Trophoblast cell (in vitro differentiated cells and primary cell): ENCODE results near the gene CLDN9. TPM values are rescaled to one million over a fixed set of nuclear protein-coding genes. Genes with fewer than 3 reads are reported as not detected.

Experiments
- DNase-seq, 2 donors: peaks; one replicate each; pipeline ENCODE4 v3.0.0-alpha.2; 2016
- H2AFZ ChIP-seq: 2 replicates; pipeline ENCODE4 v1.6.1; 2013; ENCODE audit warnings: low read length, moderate library complexity, mild to moderate bottlenecking; ENCODE audit not compliant: insufficient read depth, poor library complexity
- H2AK5ac ChIP-seq: 2 replicates; pipeline ENCODE4 v1.6.1; 2013; ENCODE audit warnings: mild to moderate bottlenecking, low read length
- H2BK120ac ChIP-seq: 2 replicates; pipeline ENCODE4 v1.6.1; 2013; ENCODE audit warnings: low read length, mild to moderate bottlenecking, moderate library complexity; ENCODE audit not compliant: insufficient read depth, poor library complexity
- H2BK12ac ChIP-seq: 2 replicates; pipeline ENCODE4 v1.6.1; 2013; ENCODE audit warnings: mild to moderate bottlenecking, low read length, moderate library complexity
- H2BK5ac ChIP-seq: 2 replicates; pipeline ENCODE4 v1.6.1; 2013; ENCODE audit warnings: low read length, low read depth, moderate library complexity, mild to moderate bottlenecking; ENCODE audit not compliant: poor library complexity
- H3K14ac ChIP-seq: 2 replicates; pipeline ENCODE4 v1.6.1; 2013; ENCODE audit warnings: mild to moderate bottlenecking, low read length
- H3K18ac ChIP-seq: 2 replicates; pipeline ENCODE4 v1.6.1; 2013; ENCODE audit warnings: mild to moderate bottlenecking, low read length
- H3K23ac ChIP-seq: 2 replicates; pipeline ENCODE4 v1.6.1; 2013; ENCODE audit warnings: low read length
- H3K27ac ChIP-seq: 2 replicates; pipeline ENCODE4 v1.5.1; 2013; ENCODE audit warnings: low read depth, mild to moderate bottlenecking, inconsistent platforms, low read length, moderate library complexity
- H3K27me3 ChIP-seq: 2 replicates; pipeline ENCODE4 v1.6.1; 2013; ENCODE audit warnings: inconsistent platforms, mild to moderate bottlenecking, low read length, moderate library complexity; ENCODE audit not compliant: insufficient read depth
- H3K36me3 ChIP-seq, 2 experiments: 1 replicate in 1 of 2; 2 replicates in 1 of 2; pipeline ENCODE4 v1.6.1; 2013; ENCODE audit warnings: low read length in 2 of 2, mild to moderate bottlenecking in 2 of 2, moderate library complexity in 1 of 2; ENCODE audit not compliant: insufficient read depth in 2 of 2, control insufficient read depth in 1 of 2
- H3K4ac ChIP-seq: 2 replicates; pipeline ENCODE4 v1.6.1; 2013; ENCODE audit warnings: low read depth, mild to moderate bottlenecking, low read length, moderate library complexity
- H3K4me1 ChIP-seq, 2 experiments: 1 replicate in 1 of 2; 2 replicates in 1 of 2; pipeline ENCODE4 v1.6.1; 2013; ENCODE audit warnings: low read length in 2 of 2, mild to moderate bottlenecking in 2 of 2, moderate library complexity in 1 of 2; ENCODE audit not compliant: insufficient read depth in 2 of 2, control insufficient read depth in 1 of 2
- H3K4me2 ChIP-seq: 2 replicates; pipeline ENCODE4 v1.6.1; 2013; ENCODE audit warnings: inconsistent platforms, mild to moderate bottlenecking, low read length, moderate library complexity
- H3K4me3 ChIP-seq: 2 replicates; pipeline ENCODE4 v1.5.1; 2013; ENCODE audit warnings: mild to moderate bottlenecking, low read depth, low read length, inconsistent platforms
- H3K79me1 ChIP-seq: one replicate; pipeline ENCODE4 v1.6.1; 2013; ENCODE audit warnings: low read length
- H3K79me2 ChIP-seq: 2 replicates; pipeline ENCODE4 v1.6.1; 2013; ENCODE audit warnings: low read length, mild to moderate bottlenecking; ENCODE audit not compliant: control insufficient read depth, insufficient read depth, poor library complexity
- H3K9ac ChIP-seq: 2 replicates; pipeline ENCODE4 v1.6.1; 2013; ENCODE audit warnings: mild to moderate bottlenecking, low read length
- H3K9me3 ChIP-seq: 2 replicates; pipeline ENCODE4 v1.6.1; 2013; ENCODE audit warnings: low read depth, mild to moderate bottlenecking, control low read depth, inconsistent platforms, low read length; ENCODE audit not compliant: insufficient read depth
- H4K12ac ChIP-seq: 2 replicates; pipeline ENCODE4 v1.6.1; 2013; ENCODE audit warnings: low read depth, mild to moderate bottlenecking, low read length, moderate library complexity
- H4K8ac ChIP-seq: 2 replicates; pipeline ENCODE4 v1.6.1; 2013; ENCODE audit warnings: low read depth, mild to moderate bottlenecking, low read length, moderate library complexity
- H4K91ac ChIP-seq: one replicate; pipeline ENCODE4 v1.6.1; 2013; ENCODE audit warnings: low read depth, mild to moderate bottlenecking, low read length, moderate library complexity
- WGBS: extraction: QIAGEN DNeasy Blood & Tissue Kit; methylation state at CpG from one replicate; pipeline ENCODE4 v1.1.7; 2013; ENCODE audit warnings: missing lambda C conversion rate; ENCODE audit not compliant: insufficient read length, insufficient coverage; ENCODE audit errors: extremely low coverage; 5-methylcytosine and 5-hydroxymethylcytosine counted together
- polyA plus RNA-seq: library from polyadenylated mRNA; stranded (reverse); fragments of 200-250 nt; gene quantifications from 2 replicates; pipeline ENCODE4 v1.2.3, GENCODE V29; 2013

Gene CLDN9
- 0.40 and 0.62 TPM in 2 replicates for polyA plus RNA-seq

GRCh38 chr16:3012828-3013420 is at the start of gene CLDN9:
TSS of gene CLDN9 (plus strand) at chr16:3012923. CDS start at chr16:3013363, 440 bp downstream.
- H4K12ac ChIP-seq = no peak within 1 kb of the TSS
- H3K9me3 ChIP-seq = peaks cover 3% of the 10 kb centered on the region
- peak within 1 kb of the TSS; percentile 84 for H2BK12ac ChIP-seq
- peak within 1 kb of the TSS; percentile 7 for H3K4me3 ChIP-seq
- peak within 1 kb of the TSS; percentile 49 for H3K14ac ChIP-seq
- H3K9ac ChIP-seq = no peak within 1 kb of the TSS
- no peak within 1 kb of the TSS for H2AFZ ChIP-seq
- H3K27me3 ChIP-seq = no peaks in the 10 kb centered on the region
- H4K8ac ChIP-seq = no peak within 1 kb of the TSS
- H2BK5ac ChIP-seq = no peak within 1 kb of the TSS
- peaks cover 47% of the 10 kb centered on the region for H3K79me1 ChIP-seq
- H4K91ac ChIP-seq = peak within 1 kb of the TSS; percentile 64
- peak within 1 kb of the TSS; percentile 22 for H3K27ac ChIP-seq
- H2AK5ac ChIP-seq = peak within 1 kb of the TSS; percentile 55
- H3K4ac ChIP-seq = peak within 1 kb of the TSS; percentile 41
- H3K18ac ChIP-seq = peak within 1 kb of the TSS; percentile 52
- peaks cover 24% of the 10 kb centered on the region for H3K79me2 ChIP-seq
- peak within 1 kb of the TSS; percentile 59 for H2BK120ac ChIP-seq
- no CpG with 5 or more reads among the region's 27 CpGs for WGBS
- DNase-seq = peak; percentile 38 to 57
- no peak within 1 kb of the TSS for H3K23ac ChIP-seq
- H3K36me3 ChIP-seq = peaks cover 18 to 23% of the 10 kb centered on the region in 2 experiments
- peaks cover 42 to 65% of the 10 kb centered on the region in 2 experiments for H3K4me1 ChIP-seq
- H3K4me2 ChIP-seq = peak within 1 kb of the TSS; percentile 24

GRCh38 chr16:2963074-2963722 is 49.5 kb upstream of the CLDN9 start:
- Histone ChIP-seq H3K4ac (no peak overlapping the region), H3K4me2 (peak overlapping the region; percentile 90), H3K4me1 (peaks cover 7 to 17% of the 10 kb centered on the region in 2 experiments), H4K8ac (no peak overlapping the region), H2AFZ (peak overlapping the region; percentile 38), H3K4me3 (peak overlapping the region; percentile 41), H3K79me2 (no peaks in the 10 kb centered on the region), H2BK12ac (no peak overlapping the region), H3K79me1 (peaks cover 2% of the 10 kb centered on the region), H3K36me3 (no peaks in the 10 kb centered on the region), H2BK5ac (no peak overlapping the region), H3K18ac (no peak overlapping the region), H2BK120ac (no peak overlapping the region), H3K23ac (no peak overlapping the region), H4K91ac (no peak overlapping the region), H3K27ac (no peak overlapping the region), H2AK5ac (no peak overlapping the region), H3K27me3 (peaks cover 3% of the 10 kb centered on the region), H4K12ac (no peak overlapping the region), H3K9me3 (no peaks in the 10 kb centered on the region), H3K9ac (no peak overlapping the region), H3K14ac (no peak overlapping the region)
- WGBS = no CpG with 5 or more reads among the region's 40 CpGs
- no peak for DNase-seq

GRCh38 chr16:2963723-2964474 is 48.8 kb upstream of the CLDN9 start, which contains the start of gene KREMEN2:
TSS of gene KREMEN2 (plus strand) at chr16:2964275. CDS start at chr16:2964521, 246 bp downstream.
- Histone ChIP-seq H3K18ac (peak within 1 kb of the TSS; percentile 19), H4K12ac (no peak within 1 kb of the TSS), H2AFZ (peak within 1 kb of the TSS; percentile 38), H3K23ac (no peak within 1 kb of the TSS), H2BK120ac (no peak within 1 kb of the TSS), H3K4me2 (peak within 1 kb of the TSS; percentile 90), H3K4me3 (peak within 1 kb of the TSS; percentile 64), H3K9ac (no peak within 1 kb of the TSS), H3K27me3 (peaks cover 3% of the 10 kb centered on the region), H4K8ac (no peak within 1 kb of the TSS), H3K4ac (no peak within 1 kb of the TSS), H2BK12ac (no peak within 1 kb of the TSS), H3K9me3 (no peaks in the 10 kb centered on the region), H3K79me2 (no peaks in the 10 kb centered on the region), H3K14ac (no peak within 1 kb of the TSS), H3K36me3 (no peaks in the 10 kb centered on the region), H2BK5ac (no peak within 1 kb of the TSS), H3K27ac (no peak within 1 kb of the TSS), H2AK5ac (no peak within 1 kb of the TSS), H3K79me1 (peaks cover 2% of the 10 kb centered on the region), H4K91ac (peak within 1 kb of the TSS; percentile 14), H3K4me1 (peaks cover 12 to 21% of the 10 kb centered on the region in 2 experiments)
- peak in 1 of 2 donors; percentile 35 for DNase-seq
- WGBS = no CpG with 5 or more reads among the region's 60 CpGs

- Histone ChIP-seq H3K9me3 (no peaks in the 10 kb centered on the region), H3K18ac (peak overlapping the region; percentile 19), H3K14ac (no peak overlapping the region), H3K23ac (no peak overlapping the region), H3K9ac (no peak overlapping the region), H3K4me1 (peaks cover 12 to 25% of the 10 kb centered on the region in 2 experiments), H3K27ac (no peak overlapping the region), H3K4me2 (peak overlapping the region; percentile 90), H4K8ac (no peak overlapping the region), H3K79me2 (peaks cover 2% of the 10 kb centered on the region), H3K36me3 (no peaks in the 10 kb centered on the region), H3K79me1 (peaks cover 5% of the 10 kb centered on the region), H3K4ac (no peak overlapping the region), H2BK12ac (no peak overlapping the region), H3K4me3 (peak overlapping the region; percentile 64), H2AK5ac (no peak overlapping the region), H4K12ac (no peak overlapping the region), H3K27me3 (peaks cover 3% of the 10 kb centered on the region), H2BK5ac (no peak overlapping the region), H2BK120ac (no peak overlapping the region), H2AFZ (peak overlapping the region; percentile 11), H4K91ac (peak overlapping the region; percentile 14)
- WGBS = no CpG with 5 or more reads among the region's 68 CpGs
- DNase-seq = peak; percentile 65 to 75
Observed at GRCh38 chr16:2964475-2965336, 48.0 kb upstream of the CLDN9 start.
